ENCODE data around the gene SCD5. TPM values are rescaled to one million over a fixed set of nuclear protein-coding genes. Genes with fewer than 3 reads are reported as not detected.

Gene SCD5
- total RNA-seq, 1 donor from 2014 or later: 36.6 TPM

GRCh38 chr4:82584931-82585330, 213.7 kb downstream of the SCD5 start:
- Mint-ChIP-seq H3K27ac (peak overlapping the region; percentile 42), H3K4me3 (no peak overlapping the region)
- DNase-seq (ENCODE audit: extremely low spot score, unreplicated experiment): no peak

GRCh38 chr4:82583897-82584587, 214.6 kb downstream of the SCD5 start:
- H3K4me3 Mint-ChIP-seq: no peak overlapping the region
- DNase-seq (ENCODE audit: extremely low spot score, unreplicated experiment): no peak
- no peak overlapping the region for H3K27ac Mint-ChIP-seq
- H3K27me3 Mint-ChIP-seq: no peaks in the 10 kb centered on the region
- H3K4me1 Mint-ChIP-seq (ENCODE audit: unreplicated experiment): peaks cover 17% of the 10 kb centered on the region
- no peaks in the 10 kb centered on the region for H3K9me3 Mint-ChIP-seq
- H3K36me3 Mint-ChIP-seq: no peaks in the 10 kb centered on the region
- no peak for TF ChIP-seq CTCF (conservative IDR thresholded peaks at IDR 0.05)

More at GRCh38 chr4:82584931-82585330, 213.7 kb downstream of the SCD5 start:
- Mint-ChIP-seq H3K36me3 (no peaks in the 10 kb centered on the region), H3K27me3 (no peaks in the 10 kb centered on the region), H3K9me3 (no peaks in the 10 kb centered on the region), H3K4me1 (ENCODE audit: unreplicated experiment) (peaks cover 17% of the 10 kb centered on the region)
- no peak for TF ChIP-seq CTCF (conservative IDR thresholded peaks at IDR 0.05)

- TF ChIP-seq CTCF (conservative IDR thresholded peaks at IDR 0.05): no peak
- Mint-ChIP-seq H3K36me3 (no peaks in the 10 kb centered on the region), H3K4me3 (no peak overlapping the region), H3K27ac (no peak overlapping the region), H3K4me1 (ENCODE audit: unreplicated experiment) (peaks cover 2% of the 10 kb centered on the region), H3K27me3 (no peaks in the 10 kb centered on the region), H3K9me3 (no peaks in the 10 kb centered on the region)
- DNase-seq (ENCODE audit: extremely low spot score, unreplicated experiment): no peak
Observed at GRCh38 chr4:82579932-82580331, 218.7 kb downstream of the SCD5 start.

Small RNA genes lying within 50 kb of the gene (microRNA-seq; reads per million reads assigned to microRNA genes)
- not detected for gene MIR575

Other genes starting within 250 kb of the SCD5 start
- gene TMEM150C, start 236.8 kb downstream of the SCD5 start, total RNA-seq (ENCODE audit: low replicate concordance): 5.7 and 7.8 TPM in 2 replicates
- 233 and 295 TPM in 2 replicates for gene SEC31A, start 92.4 kb upstream of the SCD5 start, total RNA-seq (ENCODE audit: low replicate concordance)
- gene THAP9, start 101.9 kb upstream of the SCD5 start, total RNA-seq (ENCODE audit: low replicate concordance): 5.3 and 8.4 TPM in 2 replicates
- 15.7 and 17.5 TPM in 2 replicates for gene LIN54, start 212.0 kb upstream of the SCD5 start, total RNA-seq (ENCODE audit: low replicate concordance)
- 26.0 and 34.4 TPM in 2 replicates for gene COPS4, start 236.4 kb upstream of the SCD5 start, total RNA-seq (ENCODE audit: low replicate concordance)

Data from type B pancreatic cell (in vitro differentiated cells).